ENCODE data around the gene LCN12. TPM values are rescaled to one million over a fixed set of nuclear protein-coding genes. Genes with fewer than 3 reads are reported as not detected.

Gene LCN12
- total and polyA plus RNA-seq, 12 donors: 0.74 to 17.9 (median 6.8) TPM

DNA sequence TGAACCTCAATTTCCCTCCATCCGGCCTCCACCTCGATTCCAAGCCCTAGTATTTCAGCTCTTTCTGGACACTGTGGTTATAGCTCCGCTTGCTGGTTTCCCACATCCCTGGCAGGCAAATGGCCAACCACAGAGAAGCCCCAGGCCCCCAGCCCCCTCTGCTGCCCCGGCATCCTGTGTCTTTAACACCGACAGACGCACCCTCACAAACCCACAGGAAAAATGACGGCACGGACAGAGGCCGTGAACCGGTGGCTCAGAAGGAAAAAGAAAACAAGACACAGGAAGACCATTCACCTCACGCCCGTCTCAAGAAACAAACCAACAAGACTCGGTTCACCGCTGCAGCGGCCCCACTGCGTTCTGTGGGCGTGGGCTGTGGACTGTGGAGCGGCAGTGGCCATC is 45.8 kb downstream of the LCN12 start:
- no peak overlapping the region for H3K4me3 ChIP-seq
- 58 to 62% methylated on average over 18 of the region's 18 CpGs for WGBS, 2 donors
- peaks cover 0 to 41% (median 17%) of the 10 kb centered on the region in 7 donors for H3K27me3 ChIP-seq
- H3K27ac ChIP-seq: peak overlapping the region in 2 of 10 donors; percentile 11 to 67
- intact Hi-C loops (cut with DNase I): loop anchor here in 1 of 10 donors (5.0 kb wide), 1 partner anchor 51 kb away; the partner anchor contains the start of gene C8G
- no peak for DNase-seq
- H3K4me1 ChIP-seq: peaks cover 8 to 77% (median 38%) of the 10 kb centered on the region in 9 donors
- H3K9me3 ChIP-seq: no peaks in the 10 kb centered on the region
- ATAC-seq: no peak
- TF ChIP-seq, protein P1, sequence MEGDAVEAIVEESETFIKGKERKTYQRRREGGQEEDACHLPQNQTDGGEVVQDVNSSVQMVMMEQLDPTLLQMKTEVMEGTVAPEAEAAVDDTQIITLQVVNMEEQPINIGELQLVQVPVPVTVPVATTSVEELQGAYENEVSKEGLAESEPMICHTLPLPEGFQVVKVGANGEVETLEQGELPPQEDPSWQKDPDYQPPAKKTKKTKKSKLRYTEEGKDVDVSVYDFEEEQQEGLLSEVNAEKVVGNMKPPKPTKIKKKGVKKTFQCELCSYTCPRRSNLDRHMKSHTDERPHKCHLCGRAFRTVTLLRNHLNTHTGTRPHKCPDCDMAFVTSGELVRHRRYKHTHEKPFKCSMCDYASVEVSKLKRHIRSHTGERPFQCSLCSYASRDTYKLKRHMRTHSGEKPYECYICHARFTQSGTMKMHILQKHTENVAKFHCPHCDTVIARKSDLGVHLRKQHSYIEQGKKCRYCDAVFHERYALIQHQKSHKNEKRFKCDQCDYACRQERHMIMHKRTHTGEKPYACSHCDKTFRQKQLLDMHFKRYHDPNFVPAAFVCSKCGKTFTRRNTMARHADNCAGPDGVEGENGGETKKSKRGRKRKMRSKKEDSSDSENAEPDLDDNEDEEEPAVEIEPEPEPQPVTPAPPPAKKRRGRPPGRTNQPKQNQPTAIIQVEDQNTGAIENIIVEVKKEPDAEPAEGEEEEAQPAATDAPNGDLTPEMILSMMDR (IDR thresholded peaks at IDR 0.05): peak in 3 of 9 donors; percentile 21 to 42 (median 28)
- H3K36me3 ChIP-seq: peaks cover 0 to 13% (median 0%) of the 10 kb centered on the region in 9 donors

DNA sequence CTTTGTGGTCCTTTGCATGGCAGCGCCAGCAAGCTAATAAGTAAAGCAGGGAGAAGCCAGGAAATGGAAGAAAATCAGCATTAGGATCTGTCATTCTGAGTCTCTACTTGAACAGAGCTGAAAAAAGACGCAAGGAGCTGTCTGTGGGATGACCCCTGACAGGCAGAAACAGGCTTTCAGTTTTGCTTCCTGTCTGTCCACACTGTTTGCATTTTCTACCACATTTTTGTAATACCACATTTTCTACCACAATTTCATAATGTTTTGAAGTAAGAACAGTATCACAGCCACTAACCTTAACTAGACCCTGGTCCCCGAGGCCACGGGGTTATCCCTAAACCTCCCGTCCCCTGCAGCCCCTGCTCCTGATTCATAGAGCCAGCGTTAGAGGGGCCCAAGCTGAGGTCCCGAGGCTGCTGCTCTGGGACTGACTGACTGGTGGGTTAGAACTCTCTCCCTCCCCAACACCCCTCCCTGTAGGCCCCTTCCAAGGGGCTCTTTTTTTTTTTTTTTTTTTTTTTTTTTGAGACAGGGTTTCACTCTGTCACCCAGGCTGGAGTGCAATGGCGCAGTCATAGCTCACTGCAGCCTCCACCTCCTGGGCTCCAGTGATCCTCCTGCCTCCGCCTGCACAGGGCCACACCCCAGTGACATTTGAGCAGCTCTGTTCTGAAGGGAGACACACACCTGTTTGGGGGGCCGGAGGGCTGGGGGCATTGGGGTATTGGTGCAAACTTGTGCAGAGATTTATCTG is 48.3 kb downstream of the LCN12 start:
- peak overlapping the region in 2 of 10 donors; percentile 15 to 80 for H3K27ac ChIP-seq
- DNase-seq (no peak), ATAC-seq (no peak)
- no peaks in the 10 kb centered on the region for H3K36me3 ChIP-seq
- 72 to 80% methylated on average over 10 of the region's 10 CpGs for WGBS, 2 donors
- H3K27me3 ChIP-seq: peaks cover 0 to 24% (median 4%) of the 10 kb centered on the region in 7 donors
- H3K4me1 ChIP-seq: peaks cover 5 to 55% (median 18%) of the 10 kb centered on the region in 9 donors
- intact Hi-C loops (cut with DNase I): no loop called here
- peaks cover 0 to 11% (median 0%) of the 10 kb centered on the region in 11 donors for H3K9me3 ChIP-seq
- TF ChIP-seq, protein P1 (IDR thresholded peaks at IDR 0.05): no peak
- no peak overlapping the region for H3K4me3 ChIP-seq

DNA sequence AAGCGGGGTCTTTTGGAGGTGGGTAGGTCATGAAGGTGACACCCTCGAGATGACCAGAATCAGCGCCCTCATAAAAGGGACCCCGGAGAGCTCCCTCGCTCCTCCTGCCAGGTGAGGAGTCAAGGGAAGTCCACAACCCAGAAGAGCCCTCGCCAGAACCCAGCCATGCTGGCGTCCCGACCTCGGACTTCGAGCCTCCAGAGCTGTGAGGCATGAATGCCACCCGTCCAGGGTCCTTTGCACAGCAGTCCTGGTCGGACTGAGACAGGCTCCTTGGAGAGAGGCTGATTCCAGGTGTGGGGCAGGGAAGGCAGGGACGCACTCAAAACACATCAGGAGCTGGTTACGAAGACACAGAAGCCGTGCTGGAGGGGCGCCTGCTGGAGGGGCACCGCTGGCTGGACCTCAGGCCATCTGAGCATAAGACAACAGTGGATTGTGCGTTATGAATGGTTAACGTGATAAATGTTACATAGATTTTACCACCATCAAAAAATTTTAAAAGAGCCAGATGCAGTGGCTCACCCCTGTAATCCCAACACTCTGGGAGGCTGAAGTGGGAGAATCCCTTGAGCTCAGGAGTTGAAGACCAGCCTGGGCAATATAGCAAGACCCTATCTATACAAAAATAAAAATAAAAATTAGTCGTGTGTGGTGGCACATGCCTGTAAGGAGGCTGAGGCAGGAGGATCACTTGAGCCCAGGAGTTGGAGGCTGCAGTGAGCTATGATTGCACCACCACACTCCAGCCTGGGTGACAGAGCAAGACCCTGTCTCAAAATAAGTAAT is 50.0 kb downstream of the LCN12 start:
- ATAC-seq: no peak
- intact Hi-C loops (cut with DNase I): no loop called here
- 87 to 91% methylated on average over 20 of the region's 20 CpGs for WGBS, 2 donors

DNA sequence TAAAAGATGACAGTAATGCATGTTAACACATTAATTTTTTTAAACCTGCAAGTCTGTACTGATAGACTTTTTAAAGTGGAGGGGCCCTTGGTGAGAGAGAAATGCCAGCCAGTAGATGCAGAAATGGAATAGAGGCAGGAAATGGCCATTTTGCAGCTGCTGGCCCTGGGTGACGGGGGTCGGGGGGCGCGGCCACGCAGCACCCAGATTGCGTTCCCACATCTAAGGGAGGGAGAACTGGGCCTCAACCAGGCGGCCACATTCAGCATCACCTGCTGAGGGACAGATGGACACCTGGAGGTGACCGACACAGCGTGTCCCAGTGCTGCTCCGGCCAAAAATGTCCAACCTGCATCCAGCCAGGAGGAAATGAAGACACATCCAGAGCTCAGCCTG is 50.6 kb downstream of the LCN12 start:
- Histone ChIP-seq H3K4me1 (peaks cover 0 to 39% (median 0%) of the 10 kb centered on the region in 9 donors), H3K27ac (no peak overlapping the region), H3K9me3 (peaks cover 0 to 13% (median 0%) of the 10 kb centered on the region in 11 donors), H3K36me3 (peaks cover 0 to 2% (median 0%) of the 10 kb centered on the region in 9 donors), H3K27me3 (peaks cover 0 to under 1% (median 0%) of the 10 kb centered on the region in 7 donors), H3K4me3 (no peak overlapping the region)
- TF ChIP-seq, protein P1 (IDR thresholded peaks at IDR 0.05): no peak
- ATAC-seq: no peak
- intact Hi-C loops (cut with DNase I): no loop called here
- no peak for DNase-seq
- 86 to 88% methylated on average over 10 of the region's 10 CpGs for WGBS, 2 donors

More for the DNA sequence above, 50.0 kb downstream of the LCN12 start:
- Histone ChIP-seq H3K27me3 (peaks cover 0 to 7% (median 0%) of the 10 kb centered on the region in 7 donors), H3K36me3 (no peaks in the 10 kb centered on the region), H3K9me3 (peaks cover 0 to 13% (median 0%) of the 10 kb centered on the region in 11 donors), H3K27ac (no peak overlapping the region), H3K4me3 (no peak overlapping the region), H3K4me1 (peaks cover 0 to 45% (median under 1%) of the 10 kb centered on the region in 9 donors)
- TF ChIP-seq, protein P1 (IDR thresholded peaks at IDR 0.05): no peak
- no peak for DNase-seq

Data from heart right ventricle (tissue), 16 donors.